Renal cortex interstitium (tissue), 11 donors: ENCODE data around the gene EIF1B. TPM values are rescaled to one million over a fixed set of nuclear protein-coding genes. Genes with fewer than 3 reads are reported as not detected.

ENCODE experiments used
- DNase-seq, 11 donors: peaks; one replicate each; pipeline ENCODE4 v3.0.0-alpha.2; 2013; ENCODE audit warnings: low read depth in 9 of 11, low spot score in 4 of 11; ENCODE audit errors: extremely low read depth in 1 of 11
- polyA plus RNA-seq, 3 donors: library from polyadenylated mRNA; unstranded; fragments of 120-200 nt; gene quantifications; one replicate each; pipeline ENCODE4 v1.2.1, GENCODE V29; 2013; ENCODE audit not compliant: insufficient read length in 3 of 3

The EIF1B gene
- polyA plus RNA-seq, 3 donors, result 109 to 132 (median 122) TPM

DNA sequence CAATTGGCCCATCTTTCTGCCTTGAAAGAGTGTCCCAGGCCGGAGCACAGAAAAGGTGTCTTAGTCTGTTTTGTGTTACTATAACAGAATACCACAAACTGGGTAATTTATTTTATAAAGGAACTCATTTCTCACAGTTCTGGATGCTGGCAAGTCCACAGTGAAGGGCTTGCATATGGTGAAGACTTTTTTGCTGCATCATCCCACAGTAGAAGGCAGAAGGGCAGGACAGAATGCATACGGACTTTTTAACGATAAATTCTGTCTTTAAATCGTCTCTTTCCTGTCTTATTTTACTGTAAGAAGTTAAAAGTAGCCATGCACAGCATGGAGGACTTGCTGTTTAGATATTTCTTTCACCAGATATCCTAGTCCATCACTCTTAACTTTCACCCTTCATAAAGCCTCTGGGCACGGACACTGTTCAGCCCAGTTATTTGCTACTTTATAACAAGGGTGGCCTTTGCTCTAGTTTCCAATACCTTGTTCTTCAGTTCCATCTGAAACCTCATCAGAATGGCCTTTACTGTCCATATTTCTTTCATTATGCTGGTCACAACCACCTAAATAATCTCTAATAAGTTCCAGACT, 10.3 kb upstream of the EIF1B start:
- no peak for DNase-seq

- DNase-seq, result no peak
Observed at GRCh38 chr3:40299721-40300335, 9.7 kb upstream of the EIF1B start.

DNA sequence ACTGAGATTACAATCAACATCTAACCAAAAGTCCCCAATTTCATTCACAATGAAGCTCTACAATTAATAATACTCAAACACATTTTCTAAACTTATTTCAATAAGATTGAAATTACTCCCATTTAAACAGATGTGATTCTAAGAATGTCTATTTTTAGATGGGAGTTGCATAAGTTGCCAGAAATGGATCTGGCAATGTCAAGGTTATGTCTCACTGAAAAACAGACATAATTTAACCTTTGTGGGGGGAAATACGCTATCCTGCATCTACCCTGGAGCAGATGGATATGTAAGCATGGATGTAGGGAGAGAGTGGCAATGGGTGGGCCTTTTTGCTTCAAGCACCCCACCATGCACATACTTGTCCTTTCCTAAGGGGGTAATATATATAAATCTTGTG, 6.7 kb upstream of the EIF1B start:
- DNase-seq, result no peak

GRCh38 chr3:40304352-40304751, 5.2 kb upstream of the EIF1B start:
- DNase-seq, result no peak

DNA sequence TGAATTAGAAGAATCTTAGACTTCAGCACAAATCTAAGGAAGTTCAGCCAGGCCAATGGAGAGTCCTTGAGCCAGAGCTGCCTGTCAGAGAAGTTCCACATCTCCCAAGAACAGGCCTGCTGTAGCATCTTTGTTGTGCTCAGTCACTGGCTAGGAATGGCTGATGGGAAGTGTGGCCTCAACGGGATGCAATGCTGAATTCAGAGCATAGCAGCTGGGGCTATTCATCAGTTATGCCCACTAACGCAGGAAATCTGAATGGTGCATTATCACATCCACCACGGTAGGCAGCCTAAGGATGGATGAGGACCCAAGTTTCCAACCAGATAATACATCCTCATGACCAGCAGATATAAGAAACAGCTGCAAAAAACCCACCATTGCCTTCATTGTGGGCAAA, 3.2 kb upstream of the EIF1B start:
- DNase-seq, result no peak

DNA sequence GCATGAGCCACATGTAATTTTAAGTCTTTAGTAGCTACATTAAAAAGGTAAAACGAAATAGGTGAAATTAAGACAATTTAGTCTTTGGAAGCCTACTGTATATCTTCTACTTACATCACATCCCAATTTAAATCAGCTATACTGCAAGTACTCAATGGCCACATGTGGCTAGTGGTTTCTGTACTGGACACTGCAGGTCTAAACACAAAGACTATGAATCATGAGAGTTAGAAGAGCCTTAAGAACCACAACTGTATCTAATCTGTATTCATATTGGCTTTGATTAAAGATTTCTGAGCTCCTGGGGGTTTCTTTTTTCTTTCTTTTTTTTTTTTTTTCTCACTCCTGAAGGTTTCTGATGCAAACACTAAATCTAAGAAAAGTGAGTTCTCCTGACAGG, 2.3 kb upstream of the EIF1B start:
- no peak for DNase-seq

DNA sequence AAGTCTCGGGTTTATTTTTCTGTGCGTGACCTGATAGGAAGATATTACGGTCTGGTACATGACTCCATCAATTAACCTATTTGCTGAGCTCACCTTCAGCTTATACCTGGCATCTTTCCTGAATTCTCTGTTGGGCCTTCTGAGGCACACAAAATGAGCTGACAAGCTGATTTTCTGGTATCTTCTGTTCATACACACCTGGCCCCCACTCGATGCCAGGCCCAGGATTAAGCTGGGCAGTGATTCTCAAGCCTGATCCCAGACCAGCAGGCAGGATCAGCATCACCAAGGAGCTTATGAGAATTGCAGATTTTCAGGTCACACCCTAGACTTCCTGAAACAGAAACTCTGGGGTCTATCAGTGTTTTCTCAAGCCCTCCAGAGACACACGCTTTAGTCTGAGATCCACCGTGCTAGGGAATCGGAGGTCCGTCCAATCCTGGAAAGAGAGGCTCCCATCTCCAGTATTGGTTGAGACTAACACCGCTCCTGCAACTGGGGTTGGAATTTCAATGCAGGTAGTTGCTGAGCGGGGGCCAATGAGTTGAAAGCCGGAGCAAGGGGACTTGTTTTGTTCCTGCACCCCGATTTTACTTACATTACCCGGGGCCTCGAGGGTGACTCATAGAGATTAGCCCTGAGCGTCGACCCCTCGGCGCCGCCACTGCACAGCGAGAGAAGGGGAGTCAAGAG, 636 bp upstream of the EIF1B start:
- peak in 3 of 11 donors; percentile 13 to 39 (median 27) for DNase-seq

- peak in 7 of 11 donors; percentile 35 to 52 (median 44) for DNase-seq
Observed at GRCh38 chr3:40309925-40310695, 603 bp downstream of the EIF1B start.

DNA sequence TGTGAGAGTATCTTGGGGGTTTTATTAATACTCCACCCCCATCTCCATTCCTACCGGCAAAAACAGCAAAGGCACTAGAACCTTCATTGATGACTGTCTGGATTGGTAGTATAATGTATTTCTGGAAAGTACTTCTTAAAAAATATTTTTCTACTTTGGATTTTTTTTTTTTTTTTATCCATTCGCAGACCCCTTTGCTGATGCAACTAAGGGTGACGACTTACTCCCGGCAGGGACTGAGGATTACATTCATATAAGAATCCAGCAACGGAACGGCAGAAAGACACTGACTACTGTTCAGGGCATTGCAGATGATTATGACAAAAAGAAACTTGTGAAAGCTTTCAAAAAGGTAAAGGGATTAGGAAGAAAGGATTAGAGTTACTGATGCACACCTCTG, 1.2 kb downstream of the EIF1B start:
- peak in 1 of 11 donors; percentile 4 for DNase-seq

DNA sequence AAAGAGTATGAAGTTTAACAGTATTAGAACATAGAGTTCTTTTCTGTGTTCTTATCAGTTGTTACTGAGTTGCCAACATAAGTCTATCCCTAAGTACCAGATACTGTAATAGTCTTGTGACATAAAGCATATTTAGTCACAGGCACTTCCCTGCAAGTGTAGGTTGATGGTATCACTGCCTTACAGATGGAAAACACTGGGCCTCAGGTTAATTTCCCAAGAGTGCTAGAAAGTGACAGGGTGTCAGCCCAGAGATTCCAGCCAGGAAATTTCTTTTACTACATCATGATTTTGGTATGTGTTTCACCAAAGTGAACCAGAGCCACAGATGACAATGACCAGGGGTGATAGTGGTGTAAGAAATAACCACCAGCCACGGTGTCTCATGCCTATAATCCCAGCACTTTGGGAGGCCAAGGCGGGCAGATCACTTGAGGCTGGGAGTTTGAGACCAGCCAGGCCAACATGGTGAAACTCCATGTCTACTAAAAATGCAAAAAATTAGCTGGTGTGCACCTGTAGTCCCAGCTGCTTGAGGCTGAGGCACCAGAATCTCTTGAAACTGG, 3.2 kb downstream of the EIF1B start:
- no peak for DNase-seq

- no peak for DNase-seq
Observed at GRCh38 chr3:40313975-40314860, 4.7 kb downstream of the EIF1B start.

GRCh38 chr3:40317061-40317855, 7.8 kb downstream of the EIF1B start:
- DNase-seq, result peak in 7 of 11 donors; percentile 27 to 64 (median 51)

DNA sequence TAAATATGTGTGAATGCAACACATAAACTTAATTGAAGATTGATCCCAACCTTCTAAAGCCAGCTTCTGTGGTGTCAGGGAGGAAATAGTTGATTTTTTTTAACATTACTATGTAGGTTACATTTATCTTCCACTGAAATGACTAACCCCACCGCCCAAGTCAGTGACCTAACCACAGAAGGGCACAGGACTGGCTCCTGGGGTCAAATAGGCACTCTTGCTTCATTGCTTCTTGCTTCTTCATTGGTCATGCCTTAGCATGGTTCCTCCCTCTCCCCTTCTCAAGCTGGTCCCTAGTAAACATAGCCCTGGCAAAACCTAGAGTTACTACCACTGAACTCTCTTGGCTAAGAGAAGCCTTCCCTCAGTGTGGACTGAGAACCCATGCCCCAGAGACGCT, 12.3 kb downstream of the EIF1B start:
- DNase-seq, result no peak

GRCh38 chr3:40323946-40324345, 14.4 kb downstream of the EIF1B start:
- no peak for DNase-seq

GRCh38 chr3:40324621-40325020, 15.1 kb downstream of the EIF1B start:
- DNase-seq, result no peak

DNA sequence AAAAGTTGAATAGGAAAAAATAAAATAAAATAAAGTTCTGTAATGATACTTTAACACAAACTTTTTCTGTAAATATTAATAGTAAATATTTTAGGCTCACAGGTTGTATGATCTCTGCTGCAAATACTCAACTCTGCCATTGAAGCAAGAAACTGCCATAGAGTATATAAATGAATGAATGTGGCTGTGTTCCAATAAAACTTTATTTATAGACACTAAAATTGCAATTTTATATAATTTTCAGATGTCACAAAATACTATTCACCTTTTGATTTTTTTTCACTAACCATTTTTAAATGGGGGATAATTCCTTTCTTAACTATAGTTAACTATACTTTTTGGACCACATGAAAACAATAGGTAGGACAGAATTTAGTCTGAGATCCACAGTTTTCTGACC, 16.0 kb downstream of the EIF1B start:
- no peak for DNase-seq

GRCh38 chr3:40328374-40328773, 18.9 kb downstream of the EIF1B start:
- no peak for DNase-seq

DNA sequence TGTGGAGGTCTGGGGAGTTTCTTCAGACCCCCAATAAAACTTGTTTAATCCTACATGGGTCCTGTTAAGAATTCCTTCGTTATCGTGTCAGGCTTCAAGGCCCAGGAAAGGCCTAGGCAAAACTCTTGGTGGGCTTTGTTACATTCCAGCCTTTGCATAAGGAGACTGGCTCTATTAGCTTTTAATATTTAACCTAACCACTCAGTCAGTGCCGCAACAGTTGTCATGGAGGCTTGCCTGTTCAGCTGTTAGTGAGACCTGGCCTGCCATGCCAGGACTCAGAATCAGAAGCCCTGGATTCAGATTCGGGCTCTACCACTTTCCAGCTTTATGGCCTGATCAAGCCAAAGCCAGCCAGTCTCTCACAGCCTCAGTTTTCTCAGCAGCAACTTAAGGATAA, 19.6 kb downstream of the EIF1B start:
- DNase-seq, result peak in 3 of 11 donors; percentile 10 to 39 (median 16)
